Measurements from ENCODE around the gene CPVL.

CPVL gene

DNA sequence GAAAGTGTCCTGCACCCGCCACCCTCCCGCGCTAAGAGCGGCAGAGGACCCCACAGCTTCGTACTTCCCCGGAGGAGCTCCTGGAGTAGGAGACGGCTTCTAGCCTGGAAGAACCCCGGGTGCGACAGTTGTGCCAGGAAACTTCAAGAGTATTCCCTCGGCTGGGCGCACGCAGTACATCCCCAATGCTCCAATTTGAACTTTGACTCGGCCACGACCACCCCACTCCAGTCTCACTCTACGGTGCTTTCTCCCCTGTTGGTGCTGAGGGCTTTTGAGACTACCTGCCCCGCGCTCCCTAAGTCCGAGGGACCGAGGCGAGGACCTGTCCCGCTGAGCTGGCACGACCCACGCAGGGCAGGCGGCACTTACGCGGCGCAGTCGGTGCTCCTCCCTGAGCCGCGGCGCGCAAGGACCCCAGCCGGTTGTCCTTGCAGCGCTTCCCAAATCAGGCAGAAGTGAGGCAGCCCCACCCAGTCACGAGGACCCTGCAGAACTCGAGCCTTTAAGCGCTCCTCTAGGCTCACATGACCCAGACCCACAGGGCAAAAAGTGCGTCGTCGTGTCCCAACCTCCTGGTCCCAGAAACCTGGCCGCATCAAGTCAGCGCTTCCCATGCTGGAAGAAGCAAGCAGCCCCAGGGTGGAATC, at the start of gene CPVL:
CPVL (minus strand) TSS at position 481 of the 650 bp plus-strand sequence. CDS start 25,476 bp downstream, outside the sequence.
- DNase-seq = peak; percentile 92

DNA sequence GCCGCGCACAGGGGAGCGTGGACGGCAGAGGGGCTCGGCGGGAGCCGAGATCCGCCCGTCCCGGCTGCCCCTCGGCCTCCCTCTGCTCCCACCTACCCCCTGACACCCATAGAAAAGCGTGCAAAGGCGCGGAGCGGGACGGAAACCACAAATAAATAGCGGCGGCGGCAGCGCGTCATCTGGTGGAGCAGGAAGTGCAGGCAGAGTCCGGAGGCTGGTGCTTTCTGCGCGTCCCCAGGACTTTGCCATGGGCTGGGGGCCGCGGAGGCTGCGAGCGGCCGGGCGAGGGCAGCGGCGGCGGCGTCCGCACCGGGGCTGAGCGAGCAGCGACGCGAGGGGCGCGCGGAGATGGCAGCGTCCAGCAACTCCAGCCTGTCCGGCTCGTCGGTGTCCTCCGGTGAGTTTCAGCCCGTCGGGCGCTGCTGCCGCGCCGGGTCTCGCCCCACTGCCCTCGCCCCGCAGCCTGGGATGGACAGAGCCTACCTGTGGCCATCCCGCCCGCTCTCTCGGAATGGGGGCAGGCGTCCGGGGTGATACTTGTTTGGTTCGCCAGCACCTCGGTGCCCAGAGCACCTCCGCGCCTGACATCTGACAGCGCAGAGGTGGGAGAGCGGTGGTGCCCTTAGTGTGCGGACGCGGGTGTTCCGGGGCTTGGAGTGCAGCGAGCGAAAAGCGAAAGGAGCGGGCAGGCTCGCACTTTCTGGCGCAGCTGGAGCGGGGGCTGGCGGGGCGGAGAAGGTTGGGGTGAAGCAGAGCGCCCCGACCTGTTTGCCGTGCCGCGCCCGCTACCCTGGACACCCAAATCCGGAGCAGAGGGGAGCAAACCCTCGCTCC, 48.5 kb upstream of the CPVL start, which contains the start of gene CHN2:
CHN2 (plus strand) TSS at position 182 of the 834 bp plus-strand sequence.
- peak; percentile 61 for DNase-seq

DNA sequence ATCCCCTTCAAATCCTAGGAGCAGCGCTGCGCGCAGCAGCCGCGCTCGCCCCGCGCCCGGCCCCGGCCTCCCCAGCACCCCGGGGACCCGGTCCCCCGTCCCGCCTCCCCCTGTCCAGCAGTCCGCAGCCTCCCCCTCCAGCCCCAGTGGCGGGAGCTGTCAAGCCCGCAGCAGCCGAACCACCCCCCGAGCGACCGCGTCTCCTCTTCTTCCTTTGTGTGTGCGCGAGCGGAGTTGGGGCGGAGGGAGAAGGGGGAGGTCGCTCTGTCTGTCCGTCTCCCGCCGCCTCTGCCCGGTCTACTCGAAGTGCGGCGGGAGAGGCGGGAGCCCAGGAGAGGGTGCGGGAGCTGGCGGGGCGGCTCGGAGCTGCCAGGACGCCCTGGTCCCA, 47.9 kb upstream of the CPVL start:
- peak; percentile 52 for DNase-seq

DNA sequence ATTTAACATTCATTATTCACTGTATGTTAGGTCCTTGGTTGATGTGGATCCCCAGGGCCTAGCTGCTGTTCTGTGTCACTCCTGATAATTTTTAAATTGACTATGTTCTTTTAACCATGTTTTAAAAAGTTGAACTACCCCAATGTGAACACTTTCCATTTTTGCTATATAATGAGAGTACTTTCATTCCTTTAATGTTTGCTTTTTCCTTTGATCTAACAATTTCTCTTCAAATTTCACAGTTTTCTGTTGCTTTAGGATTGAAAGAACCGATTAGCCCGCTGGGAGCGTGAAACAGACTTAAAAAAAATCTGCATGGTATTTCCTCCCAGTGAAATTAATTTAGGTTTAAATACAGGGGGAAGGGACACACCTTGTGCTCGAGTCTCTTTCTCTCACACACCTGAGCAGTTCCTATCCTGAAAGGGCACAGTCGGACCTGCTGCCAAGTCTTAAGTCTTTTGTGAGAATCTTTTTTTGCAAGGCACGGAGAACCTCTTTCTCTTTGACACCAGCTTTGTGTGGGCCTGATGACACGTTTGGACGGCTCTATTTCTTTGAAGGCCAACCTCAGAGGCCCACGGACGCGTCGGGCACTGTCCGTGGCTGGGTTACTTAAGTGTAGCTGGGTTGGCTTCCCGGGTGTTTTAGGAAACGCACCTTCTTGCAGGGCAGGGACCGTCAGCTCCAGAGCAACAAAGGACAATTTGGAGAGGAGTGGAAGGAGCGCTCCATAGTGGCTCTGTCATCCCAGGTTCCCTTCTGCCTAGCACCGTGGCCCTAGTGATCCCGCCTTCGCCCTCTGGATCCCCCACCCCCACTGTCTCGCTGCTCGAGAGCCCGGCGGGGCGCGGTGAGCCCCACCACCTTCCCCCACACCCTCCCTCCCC, 47.2 kb upstream of the CPVL start:
- DNase-seq = no peak

DNA sequence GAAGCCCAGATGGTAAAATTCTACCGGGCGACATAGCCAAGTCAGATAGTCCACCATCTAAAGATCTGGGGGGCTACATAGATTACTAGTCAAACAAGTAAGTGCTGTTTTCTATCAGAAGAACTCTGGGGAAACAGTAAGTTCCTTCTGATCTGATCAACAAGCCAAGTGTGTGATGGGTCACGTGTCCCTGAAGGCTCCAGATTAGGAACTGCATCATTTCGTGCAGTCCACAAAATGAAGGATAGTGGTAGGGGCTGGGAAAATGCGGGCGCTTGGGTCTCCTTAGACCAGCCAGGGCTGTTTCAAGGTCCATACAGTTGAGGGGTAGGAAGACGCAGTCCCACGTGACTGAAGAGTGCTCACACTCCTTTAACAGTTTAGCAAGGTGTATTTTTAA, 46.5 kb upstream of the CPVL start:
- DNase-seq = no peak

DNA sequence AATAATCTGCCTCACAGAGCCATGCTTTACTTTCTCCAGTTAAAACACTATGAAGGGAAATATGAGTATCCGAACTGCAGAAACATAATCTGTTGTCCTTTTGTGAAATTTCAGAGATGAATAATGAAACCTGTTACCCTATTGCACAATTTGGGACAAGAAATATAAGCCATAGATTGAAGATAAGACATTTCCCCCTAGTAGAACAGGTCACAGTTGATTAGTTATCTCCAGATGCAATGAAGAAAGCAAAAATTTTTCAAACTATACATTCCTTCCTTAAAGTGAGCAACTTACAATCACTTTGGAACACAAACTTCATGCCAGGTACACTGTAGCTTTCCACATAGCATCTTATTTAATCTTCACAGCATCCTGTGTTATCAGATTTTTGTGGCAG, 46.0 kb upstream of the CPVL start:
- DNase-seq = no peak

DNA sequence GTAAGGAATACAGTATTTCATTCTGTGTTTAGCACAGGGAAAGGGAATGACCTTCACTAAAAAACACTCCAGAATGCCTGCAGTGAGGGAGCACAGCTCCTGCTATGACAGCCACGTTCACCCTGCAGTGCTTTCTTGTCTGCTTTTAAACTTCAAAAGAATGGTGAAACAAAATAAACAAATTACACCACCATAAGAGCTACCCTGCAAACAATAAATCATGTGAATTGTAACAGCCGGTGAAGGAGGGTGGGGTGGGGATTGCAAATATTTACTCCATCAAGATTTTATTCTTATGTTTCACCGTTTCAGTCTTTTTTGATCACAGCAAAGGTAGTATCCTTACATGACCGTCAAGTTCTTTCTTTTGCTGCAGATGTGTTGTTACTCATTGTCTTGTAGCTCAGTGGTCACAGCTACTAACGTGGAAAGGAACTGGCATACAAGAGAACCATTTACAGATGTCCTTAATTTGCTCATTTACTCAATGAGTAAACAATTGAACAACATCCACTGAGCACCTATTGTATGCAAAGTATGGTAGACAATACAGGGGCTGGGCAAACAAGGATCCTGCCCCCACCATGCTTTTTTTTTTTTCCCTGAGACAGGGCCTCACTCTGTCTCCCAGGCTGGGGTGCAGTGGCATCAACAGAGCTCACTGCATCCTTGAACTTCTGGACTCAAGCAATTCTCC, 44.2 kb upstream of the CPVL start:
- DNase-seq = no peak

DNA sequence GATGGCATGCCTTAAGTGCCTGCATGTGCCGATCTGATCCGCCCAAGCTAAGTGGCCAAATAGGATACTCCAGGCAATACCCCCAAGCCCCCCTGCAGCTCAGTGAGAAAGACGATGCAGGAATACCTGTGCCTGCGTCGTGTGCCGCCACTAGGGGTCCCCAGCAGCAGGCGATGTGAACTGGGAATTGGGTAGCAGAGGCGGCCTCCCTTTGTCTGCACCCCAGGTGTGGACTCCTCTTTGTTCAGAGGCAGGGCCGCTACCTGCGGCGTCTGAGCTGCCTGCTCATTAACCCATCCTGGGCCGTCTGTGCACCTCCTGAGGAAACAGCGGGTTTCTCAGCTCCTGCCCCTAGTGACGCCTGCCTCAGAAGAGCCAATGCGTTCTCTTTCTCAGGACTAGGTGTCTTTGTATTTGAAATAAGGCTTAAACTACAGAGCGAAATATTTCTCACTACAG, 43.4 kb upstream of the CPVL start:
- DNase-seq = peak; percentile 58

DNA sequence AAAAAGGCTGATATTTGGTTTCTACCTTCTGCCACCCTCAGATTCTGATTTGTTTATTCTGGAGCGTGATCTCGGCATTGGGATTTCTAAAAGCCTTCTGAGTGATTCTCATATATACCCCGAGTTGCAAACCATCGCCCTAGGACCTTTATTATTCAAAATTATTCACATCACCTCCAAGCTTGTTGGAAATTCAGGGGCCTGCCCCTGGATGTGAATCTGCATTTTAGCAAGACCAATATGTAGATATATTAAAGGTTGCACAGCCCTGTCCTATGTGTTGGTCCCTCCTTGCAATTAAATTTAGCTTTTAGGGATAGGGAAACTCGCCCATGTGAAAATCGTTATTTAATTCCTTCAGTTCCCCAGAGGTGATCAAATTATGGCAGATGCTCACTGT, 39.3 kb upstream of the CPVL start:
- DNase-seq = no peak

DNA sequence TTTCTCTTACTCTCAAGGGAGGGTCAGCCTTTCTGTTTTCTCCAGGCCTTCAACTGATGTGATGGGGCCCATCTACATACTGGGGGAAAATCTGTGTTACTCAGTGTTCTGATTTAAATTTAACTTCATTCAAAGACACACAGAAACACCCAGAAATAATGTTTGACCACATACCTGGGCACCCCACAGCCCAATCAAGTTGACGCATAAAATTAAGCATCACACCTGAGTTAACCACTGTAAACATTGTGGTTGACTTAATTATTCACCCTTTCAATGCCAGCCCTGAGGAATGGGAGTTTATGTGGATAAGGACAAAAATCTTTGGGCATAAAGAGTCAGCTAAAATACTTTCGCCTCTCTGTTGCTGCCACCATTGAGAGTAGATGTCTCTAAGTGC, 38.3 kb upstream of the CPVL start:
- no peak for DNase-seq

DNA sequence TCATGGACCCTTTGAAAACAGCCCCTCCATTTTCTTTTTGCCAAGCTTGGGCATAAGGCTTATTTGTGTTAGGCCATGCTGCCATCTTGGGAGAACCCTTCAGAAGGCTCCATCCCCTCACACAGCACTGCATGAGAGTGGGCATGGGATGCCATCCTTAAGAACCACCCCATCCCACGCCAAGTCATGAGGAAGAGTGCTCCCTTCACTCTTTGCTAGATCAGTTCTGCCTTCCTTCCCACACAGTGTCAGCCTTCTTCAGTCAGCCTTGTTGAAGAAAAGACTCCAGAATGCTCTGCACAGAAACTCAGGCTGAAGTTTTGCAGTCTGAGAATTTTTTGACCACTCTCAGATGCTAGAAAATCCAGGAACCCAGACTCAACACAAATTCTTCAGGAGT, 32.8 kb upstream of the CPVL start:
- DNase-seq = no peak

DNA sequence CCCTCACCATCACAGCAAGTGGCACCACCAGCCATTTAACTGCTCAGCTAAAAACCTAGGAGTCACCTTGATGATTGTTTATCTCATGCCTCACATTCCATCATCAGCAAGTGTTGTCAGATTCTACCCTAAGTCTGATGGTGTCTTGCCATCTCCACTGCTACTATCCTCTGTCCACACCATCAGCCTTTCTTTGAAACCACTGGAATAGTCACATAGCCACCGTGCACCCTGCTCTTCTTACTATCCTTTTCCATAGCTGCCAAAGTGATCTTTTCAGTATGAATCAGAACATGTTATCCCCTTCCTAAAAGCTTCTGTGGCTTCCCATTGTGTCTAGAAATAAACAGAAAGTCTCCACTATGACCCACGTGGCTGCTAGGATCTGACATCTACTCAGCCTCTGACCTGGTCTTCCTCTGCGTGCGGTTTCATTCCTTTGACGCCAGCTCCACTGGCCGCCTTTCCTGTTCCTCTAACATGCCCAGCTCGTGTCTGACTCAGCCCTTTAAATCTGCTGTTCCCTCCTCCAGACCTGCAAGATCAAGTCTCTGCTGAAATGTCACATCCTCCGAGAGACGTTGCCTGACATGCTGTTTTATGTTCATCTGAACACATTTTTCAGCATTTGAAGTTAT, 31.7 kb upstream of the CPVL start:
- no peak for DNase-seq

DNA sequence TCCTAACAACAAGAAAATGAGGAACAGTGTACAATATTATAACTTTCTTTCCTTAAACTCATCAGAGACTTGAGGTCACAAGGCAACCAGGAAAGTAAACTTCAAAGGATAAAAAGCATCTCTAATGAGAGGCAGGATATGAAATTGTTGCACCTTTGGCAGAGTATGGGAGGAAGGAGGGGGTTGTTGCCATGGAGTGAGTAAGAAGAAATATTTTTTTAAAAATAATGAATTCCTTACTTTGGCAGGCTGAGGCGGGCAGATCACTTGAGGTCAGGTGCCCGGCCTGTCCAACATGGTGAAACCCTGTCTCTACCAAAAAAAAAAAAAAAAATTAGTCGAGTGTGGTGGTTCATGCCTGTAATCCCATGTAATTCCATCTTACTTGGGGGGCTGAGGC, 27.1 kb upstream of the CPVL start:
- DNase-seq = no peak

DNA sequence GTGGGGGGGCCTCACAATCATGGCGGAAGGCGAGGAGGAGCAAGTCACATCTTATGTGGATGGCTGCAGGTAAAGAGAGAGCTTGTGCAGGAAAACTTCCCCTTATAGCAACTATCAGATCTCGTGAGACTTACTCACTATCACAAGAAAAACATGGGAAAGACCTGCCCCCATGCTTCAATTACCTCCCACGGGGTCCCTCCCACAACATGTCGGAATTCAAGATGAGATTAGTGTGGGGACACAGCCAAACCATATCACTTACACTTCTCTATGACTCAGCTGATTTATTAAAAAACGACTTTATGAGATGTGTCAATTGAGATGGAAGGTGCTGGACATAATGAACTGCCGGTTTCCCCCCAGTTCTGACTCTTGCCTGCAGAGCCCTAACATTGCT, 24.4 kb upstream of the CPVL start:
- no peak for DNase-seq

DNA sequence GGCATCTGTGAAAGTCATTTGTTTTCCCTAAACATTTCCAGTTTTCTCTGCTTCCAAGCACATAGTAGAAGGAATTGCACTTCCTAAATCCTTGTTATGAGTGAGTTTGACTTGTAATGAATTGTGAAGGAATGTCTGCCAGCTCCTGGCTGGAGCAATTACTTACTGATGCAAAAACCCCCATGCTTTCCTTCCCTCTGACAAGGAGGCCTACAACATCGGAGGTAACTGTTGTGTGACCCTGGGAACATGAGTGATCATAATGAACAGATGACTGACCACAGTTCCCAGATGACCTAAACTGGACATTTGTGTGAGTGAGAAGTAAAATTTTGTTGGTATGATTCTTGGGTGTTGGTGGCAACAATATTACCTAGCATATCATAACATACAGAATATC, 21.4 kb upstream of the CPVL start:
- no peak for DNase-seq

DNA sequence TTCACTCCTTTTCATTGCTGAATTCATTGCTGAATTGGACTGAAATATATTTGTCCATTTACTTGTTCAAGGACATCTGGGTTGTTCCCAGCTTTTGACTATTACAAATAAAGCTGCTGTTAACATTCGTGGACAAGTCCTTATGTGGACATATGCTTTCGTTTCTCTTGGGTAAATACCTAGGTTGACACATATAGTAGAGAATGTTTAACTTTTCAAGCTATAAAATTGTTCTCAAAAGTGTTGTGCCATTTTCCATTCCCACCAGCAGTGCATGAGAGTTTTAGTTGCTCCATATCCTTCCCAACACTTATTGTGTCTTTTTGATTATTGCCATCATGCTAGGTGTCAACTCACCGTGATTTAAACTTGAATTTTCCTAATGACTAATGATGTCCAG, 17.5 kb upstream of the CPVL start:
- no peak for DNase-seq

DNA sequence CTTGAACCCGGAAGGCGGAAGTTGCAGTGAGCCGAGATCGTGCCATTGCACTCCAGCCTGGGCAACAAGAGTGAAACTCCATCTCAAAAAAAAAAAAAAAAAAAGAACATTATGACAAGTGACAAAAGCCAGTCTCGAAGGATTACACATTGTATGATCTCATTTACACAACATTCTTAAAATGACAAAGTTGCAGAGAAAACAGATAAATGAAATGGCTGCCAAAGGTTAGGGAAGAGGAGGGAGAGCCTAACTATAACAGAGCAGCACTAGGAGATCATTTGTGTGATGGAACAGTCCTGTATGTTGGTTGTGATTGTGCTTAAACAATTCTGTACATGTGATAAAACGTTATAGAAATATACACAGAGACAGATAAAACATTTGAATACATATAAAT, 16.2 kb upstream of the CPVL start:
- no peak for DNase-seq

DNA sequence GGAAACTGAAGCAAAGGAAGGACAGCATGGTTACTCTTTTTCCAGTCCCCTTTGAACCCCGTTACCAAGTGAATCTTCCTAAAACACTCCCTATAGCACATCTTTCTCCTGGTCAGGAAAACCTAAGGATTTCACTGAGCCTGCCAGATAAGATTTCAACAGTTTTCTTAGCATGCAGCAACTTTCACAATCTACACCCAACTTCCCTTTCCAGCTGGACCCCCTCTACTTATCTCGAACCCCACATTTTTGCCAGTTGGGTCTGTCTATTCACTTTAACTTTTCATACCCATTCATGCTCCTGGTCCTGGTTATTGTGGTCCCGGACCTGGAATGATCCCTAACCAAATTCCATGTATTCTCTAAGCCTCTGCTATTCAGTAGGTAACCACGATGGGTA, 14.9 kb upstream of the CPVL start:
- DNase-seq = no peak

DNA sequence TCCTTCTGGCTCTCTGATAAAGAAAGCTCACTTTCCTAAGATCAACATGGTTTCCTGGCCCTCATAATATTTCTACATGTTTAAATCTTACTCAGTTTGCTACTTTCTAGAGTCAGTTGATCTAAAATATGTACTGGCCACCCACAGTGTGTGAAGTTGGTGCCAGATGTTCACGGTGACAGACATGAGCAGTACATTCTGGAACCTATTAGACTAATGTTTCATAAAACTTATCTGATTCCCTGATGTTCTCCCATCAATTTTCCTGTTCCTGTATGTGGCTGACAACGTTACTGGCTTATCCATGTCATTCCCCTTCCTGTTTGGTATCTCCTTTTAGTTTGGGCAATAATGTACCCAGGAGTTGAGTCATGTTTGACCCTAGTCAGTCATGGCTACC, 13.7 kb upstream of the CPVL start:
- no peak for DNase-seq

DNA sequence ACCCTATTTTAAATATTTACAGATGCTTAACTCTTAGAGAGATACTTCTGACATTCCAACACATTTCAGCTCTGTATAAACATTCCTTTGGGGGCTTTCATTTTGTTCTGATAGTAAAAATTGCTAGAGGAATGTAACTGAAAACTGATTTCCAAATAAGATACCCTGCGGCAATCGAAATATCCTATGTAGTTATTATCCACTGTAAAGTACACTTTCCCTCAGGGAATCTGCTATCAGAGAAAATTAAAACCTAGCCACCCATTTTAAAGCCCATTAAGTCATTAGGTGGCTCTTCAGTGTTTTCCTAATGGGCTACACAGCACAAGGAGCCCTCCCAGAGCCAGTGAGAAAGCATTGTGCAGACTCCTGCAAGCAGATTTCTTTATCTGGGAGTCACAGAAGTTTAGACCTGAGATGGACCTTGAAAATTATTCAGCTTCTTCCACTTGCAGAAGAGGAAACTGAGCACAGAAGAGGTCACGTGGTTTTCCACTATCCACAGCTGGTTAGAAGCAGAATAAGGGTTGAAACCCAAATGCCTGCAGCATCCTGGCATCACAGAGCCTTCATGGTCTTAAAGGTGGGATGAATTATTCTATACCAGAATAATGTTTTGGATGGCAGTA, 12.6 kb upstream of the CPVL start:
- no peak for DNase-seq

DNA sequence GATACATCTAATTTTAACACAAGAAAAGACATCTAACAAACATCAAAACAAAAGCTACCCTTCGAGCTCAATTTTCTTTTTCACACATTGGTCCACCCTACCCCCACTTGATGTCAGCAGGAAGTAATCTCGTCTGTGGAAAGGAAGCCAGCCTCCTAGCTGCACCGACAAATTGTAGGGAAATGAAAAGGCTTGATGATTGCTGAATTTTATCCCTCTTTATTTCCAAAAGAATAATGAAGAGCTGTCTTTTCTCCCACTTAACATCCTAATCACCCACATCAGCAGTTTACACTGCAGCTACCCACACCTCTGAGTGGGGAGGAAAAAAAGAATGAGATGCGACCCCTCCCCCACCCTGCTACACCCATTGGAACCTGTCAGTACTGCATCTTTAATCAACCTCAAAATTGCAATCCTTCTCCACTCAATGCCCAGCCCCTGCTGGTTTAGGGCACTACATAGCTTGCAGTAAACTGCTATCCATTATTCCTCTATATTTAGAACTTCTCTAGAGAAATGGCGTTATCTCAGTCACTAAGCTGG, 10.6 kb upstream of the CPVL start:
- no peak for DNase-seq

DNA sequence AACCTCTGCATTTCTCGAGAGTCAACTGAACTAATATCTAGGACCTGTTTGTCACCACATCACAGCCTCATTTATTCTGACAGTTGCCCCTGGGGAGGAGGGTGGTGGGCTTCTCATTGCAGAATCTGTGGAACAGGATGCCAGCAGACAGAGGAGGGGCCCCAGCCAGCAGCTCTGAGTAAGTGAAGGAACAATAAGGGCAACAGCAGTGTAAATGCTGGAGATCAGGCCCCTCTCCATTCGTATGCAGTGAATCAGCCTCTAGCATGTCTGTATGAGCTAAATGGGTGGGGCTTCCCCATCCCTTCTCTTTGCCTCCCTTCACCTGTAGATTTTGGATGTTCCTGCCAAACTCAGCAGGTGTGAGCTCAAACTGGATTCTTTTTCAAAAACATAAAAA, 7.7 kb upstream of the CPVL start:
- no peak for DNase-seq
